ENCODE results near the gene RPL10A.

DNA sequence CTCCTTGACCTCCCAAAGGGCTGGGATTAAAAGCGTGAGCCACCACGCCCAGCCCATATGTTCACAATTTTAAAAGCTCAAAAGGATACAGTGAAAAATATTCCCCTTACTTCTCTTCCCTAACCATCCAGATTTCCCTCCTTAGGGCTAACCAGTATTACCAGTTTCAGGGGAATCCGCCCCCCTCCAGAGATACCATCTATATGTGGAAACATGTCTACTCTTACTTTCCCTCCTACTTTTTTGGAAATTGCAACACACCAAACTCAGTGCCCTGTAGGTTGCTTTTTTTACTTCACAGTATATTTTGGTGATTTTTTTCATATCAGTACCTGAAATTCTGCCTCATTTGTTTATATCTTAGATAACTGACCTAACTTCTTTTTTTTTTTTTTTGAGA, 6.9 kb upstream of the RPL10A start:
- no peak for TF ChIP-seq CTCF (conservative IDR thresholded peaks at IDR 0.05; ENCODE audit: low read length)
- TF ChIP-seq EZH2phosphoT487 (IDR thresholded peaks at IDR 0.05; ENCODE audit: borderline replicate concordance, low read depth, low read length), result no peak
